Neuronal stem cell (in vitro differentiated cells): Measurements from ENCODE around the gene SIGLEC6.

Source experiments
- DNase-seq: peaks from one replicate; pipeline ENCODE4 v3.0.0-alpha.2; 2013; ENCODE audit warnings: low spot score
- H2AFZ ChIP-seq: one replicate; pipeline ENCODE4 v1.6.1; 2013; ENCODE audit warnings: mild to moderate bottlenecking, low read length, inconsistent platforms
- H2AK5ac ChIP-seq: 2 replicates; pipeline ENCODE4 v1.6.1; 2013; ENCODE audit warnings: low read depth, mild to moderate bottlenecking, inconsistent platforms, low read length, moderate library complexity, mixed read lengths
- H2BK120ac ChIP-seq: 2 replicates; pipeline ENCODE4 v1.6.1; 2013; ENCODE audit warnings: low read depth, mild to moderate bottlenecking, inconsistent platforms, low read length, moderate library complexity, mixed read lengths
- H2BK12ac ChIP-seq: one replicate; pipeline ENCODE4 v1.6.1; 2013; ENCODE audit warnings: low read length, inconsistent platforms
- H2BK15ac ChIP-seq: 2 replicates; pipeline ENCODE4 v1.6.1; 2013; ENCODE audit warnings: mild to moderate bottlenecking, low read length, inconsistent platforms, mixed read lengths
- H2BK5ac ChIP-seq: one replicate; pipeline ENCODE4 v1.6.1; 2013; ENCODE audit warnings: inconsistent platforms, mild to moderate bottlenecking, low read length, moderate library complexity
- H3K14ac ChIP-seq: one replicate; pipeline ENCODE4 v1.6.1; 2013; ENCODE audit warnings: low read length, inconsistent platforms
- H3K18ac ChIP-seq: 2 replicates; pipeline ENCODE4 v1.6.1; 2013; ENCODE audit warnings: low read length, inconsistent platforms
- H3K23ac ChIP-seq: 2 replicates; pipeline ENCODE4 v1.6.1; 2013; ENCODE audit warnings: low read depth, mild to moderate bottlenecking, mixed read lengths, low read length, inconsistent platforms; ENCODE audit not compliant: poor library complexity
- H3K27ac ChIP-seq: replicated peaks from 3 replicates; pipeline ENCODE4 v1.5.1; 2013; ENCODE audit warnings: low read length, inconsistent platforms
- H3K27me3 ChIP-seq, 3 experiments: 2 replicates each; pipeline ENCODE4 v1.6.1; 2013; ENCODE audit warnings: low read length in 3 of 3, mild to moderate bottlenecking in 2 of 3, inconsistent platforms in 1 of 3, low read depth in 1 of 3, mixed read lengths in 1 of 3, moderate library complexity in 1 of 3; ENCODE audit not compliant: control insufficient read depth in 3 of 3, insufficient read depth in 3 of 3
- H3K36me3 ChIP-seq, 2 donors: replicated peaks in 1 of 2; 2 replicates each; pipeline ENCODE4 v1.6.1; 2013; ENCODE audit warnings: low read length in 2 of 2; ENCODE audit not compliant: control insufficient read depth in 2 of 2, insufficient read depth in 2 of 2
- H3K4ac ChIP-seq: 2 replicates; pipeline ENCODE4 v1.6.1; 2013; ENCODE audit warnings: inconsistent platforms, mild to moderate bottlenecking, low read length, moderate library complexity
- H3K4me1 ChIP-seq, 2 donors: 1 replicate in 1 of 2; 2 replicates in 1 of 2; pipeline ENCODE4 v1.6.1; 2013; ENCODE audit warnings: low read length in 2 of 2, low read depth in 1 of 2; ENCODE audit not compliant: control insufficient read depth in 2 of 2, insufficient read depth in 1 of 2
- H3K4me2 ChIP-seq: one replicate; pipeline ENCODE4 v1.6.1; 2013; ENCODE audit warnings: mild to moderate bottlenecking, low read length, inconsistent platforms; ENCODE audit not compliant: insufficient read depth, poor library complexity, severe bottlenecking
- H3K4me3 ChIP-seq, 2 donors: 2 replicates each; pipeline ENCODE4 v1.5.1; 2013; ENCODE audit warnings: low read length in 2 of 2, mild to moderate bottlenecking in 2 of 2, inconsistent platforms in 1 of 2, moderate library complexity in 1 of 2
- H3K79me1 ChIP-seq: one replicate; pipeline ENCODE4 v1.6.1; 2013; ENCODE audit warnings: low read depth, mild to moderate bottlenecking, inconsistent platforms, low read length, moderate library complexity
- H3K9ac ChIP-seq: one replicate; pipeline ENCODE4 v1.6.1; 2013; ENCODE audit warnings: mild to moderate bottlenecking, low read depth, low read length, inconsistent platforms; ENCODE audit not compliant: poor library complexity
- H3K9me3 ChIP-seq, 2 donors: replicated peaks in 1 of 2; 2 replicates each; pipeline versions ENCODE3 to v1.6.1; 2013; ENCODE audit warnings: low read length in 2 of 2, mild to moderate bottlenecking in 2 of 2, inconsistent platforms in 1 of 2, low read depth in 1 of 2, mixed read lengths in 1 of 2, moderate library complexity in 1 of 2; ENCODE audit not compliant: control insufficient read depth in 2 of 2, insufficient read depth in 1 of 2
- H4K8ac ChIP-seq: one replicate; pipeline ENCODE4 v1.6.1; 2013; ENCODE audit warnings: low read depth, mild to moderate bottlenecking, inconsistent platforms, low read length, moderate library complexity
- H4K91ac ChIP-seq: one replicate; pipeline ENCODE4 v1.6.1; 2013; ENCODE audit warnings: low read length, low read depth, mild to moderate bottlenecking, inconsistent platforms; ENCODE audit not compliant: poor library complexity
- WGBS, 2 donors: extraction: QIAGEN DNeasy Blood & Tissue Kit; methylation state at CpG; one replicate each; pipeline ENCODE4 v1.1.7; 2013; ENCODE audit warnings: missing lambda C conversion rate in 2 of 2, mixed read lengths in 1 of 2; ENCODE audit not compliant: insufficient read length in 2 of 2, insufficient replicate concordance in 1 of 2; ENCODE audit errors: extremely low coverage in 2 of 2; 5-methylcytosine and 5-hydroxymethylcytosine counted together

SIGLEC6 gene

DNA sequence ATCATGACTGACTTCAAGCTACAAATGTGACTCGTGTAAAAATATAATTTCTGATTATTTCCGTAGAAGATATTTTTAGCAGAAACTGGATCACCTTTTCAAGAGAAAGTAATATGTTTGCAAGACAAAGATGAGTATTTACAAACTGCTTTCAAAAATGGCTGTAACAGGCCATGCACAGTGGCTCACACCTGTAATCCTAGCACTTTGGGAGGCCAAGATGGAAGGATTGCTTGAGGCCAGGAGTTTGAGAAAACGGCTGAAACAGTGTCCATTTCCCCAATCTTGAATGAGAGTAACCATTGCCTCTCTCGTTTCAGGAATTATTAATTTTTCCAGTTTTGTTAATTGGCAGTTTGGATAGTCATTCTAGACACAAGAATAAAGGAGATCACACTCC lies 36.1 kb upstream of the SIGLEC6 start:
- no CpG with 5 or more reads among the region's 4 CpGs for WGBS, 2 donors
- no peaks in the 10 kb centered on the region for H3K79me1 ChIP-seq
- H3K9me3 ChIP-seq, result no peaks in the 10 kb centered on the region
- H2AFZ ChIP-seq, result no peak overlapping the region
- H2BK120ac ChIP-seq, result no peak overlapping the region
- no peak overlapping the region for H3K18ac ChIP-seq
- no peak overlapping the region for H2BK5ac ChIP-seq
- DNase-seq, result no peak
- H3K4me3 ChIP-seq, result no peak overlapping the region
- no peak overlapping the region for H4K8ac ChIP-seq
- H2AK5ac ChIP-seq, result no peak overlapping the region
- peaks cover 0 to 29% (median 0%) of the 10 kb centered on the region in 3 experiments for H3K27me3 ChIP-seq
- no peak overlapping the region for H2BK12ac ChIP-seq
- H3K9ac ChIP-seq, result no peak overlapping the region
- no peak overlapping the region for H3K27ac ChIP-seq
- H2BK15ac ChIP-seq, result no peak overlapping the region
- no peak overlapping the region for H4K91ac ChIP-seq
- no peak overlapping the region for H3K4ac ChIP-seq
- H3K36me3 ChIP-seq, result no peaks in the 10 kb centered on the region
- no peak overlapping the region for H3K23ac ChIP-seq
- H3K4me1 ChIP-seq, result peaks cover 0 to 6% of the 10 kb centered on the region in 2 donors
- no peak overlapping the region for H3K4me2 ChIP-seq
- no peak overlapping the region for H3K14ac ChIP-seq

DNA sequence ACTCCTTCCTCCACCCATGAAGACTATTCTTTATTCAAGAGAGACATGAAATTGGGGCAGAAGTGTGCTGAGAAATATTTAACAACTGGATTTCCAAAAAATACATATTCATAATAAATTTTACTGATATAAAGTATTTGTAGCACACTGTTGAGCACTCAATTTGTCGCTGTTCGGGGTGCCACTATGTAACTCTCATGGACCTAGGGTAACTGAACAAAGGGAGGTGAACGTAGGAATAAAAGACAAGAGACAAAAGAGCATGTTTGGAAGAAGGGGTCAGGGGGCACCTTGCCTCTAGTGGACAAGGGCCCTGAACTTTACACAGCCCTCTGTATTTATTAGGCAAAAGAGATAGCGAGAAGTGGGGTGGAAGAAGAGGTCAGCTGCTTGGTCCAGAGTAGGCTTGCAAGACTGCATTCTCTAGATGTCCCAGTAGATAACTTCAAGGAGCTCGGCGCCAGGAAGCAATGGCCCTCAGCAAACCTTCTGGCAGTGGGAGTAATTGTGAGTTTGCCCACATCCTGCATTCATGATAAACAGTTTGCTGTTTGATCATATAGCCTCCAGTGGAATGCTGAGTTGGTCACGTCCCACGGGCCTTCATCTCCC lies 35.1 kb upstream of the SIGLEC6 start:
- no peak overlapping the region for H3K9ac ChIP-seq
- no peak overlapping the region for H3K14ac ChIP-seq
- no peak overlapping the region for H2AFZ ChIP-seq
- no peak overlapping the region for H3K27ac ChIP-seq
- no peak for DNase-seq
- H2BK15ac ChIP-seq, result no peak overlapping the region
- WGBS, 2 donors, result no CpG with 5 or more reads among the region's 8 CpGs
- no peaks in the 10 kb centered on the region for H3K9me3 ChIP-seq
- H2BK5ac ChIP-seq, result no peak overlapping the region
- peaks cover 0 to 31% (median 0%) of the 10 kb centered on the region in 3 experiments for H3K27me3 ChIP-seq
- no peak overlapping the region for H3K4ac ChIP-seq
- no peak overlapping the region for H4K91ac ChIP-seq
- H3K36me3 ChIP-seq, result no peaks in the 10 kb centered on the region
- peaks cover 0 to under 1% of the 10 kb centered on the region in 2 donors for H3K4me1 ChIP-seq
- H2AK5ac ChIP-seq, result no peak overlapping the region
- no peak overlapping the region for H2BK12ac ChIP-seq
- H3K4me2 ChIP-seq, result no peak overlapping the region
- no peak overlapping the region for H3K4me3 ChIP-seq
- H3K18ac ChIP-seq, result no peak overlapping the region
- H3K23ac ChIP-seq, result no peak overlapping the region
- H3K79me1 ChIP-seq, result no peaks in the 10 kb centered on the region
- H4K8ac ChIP-seq, result no peak overlapping the region
- no peak overlapping the region for H2BK120ac ChIP-seq

DNA sequence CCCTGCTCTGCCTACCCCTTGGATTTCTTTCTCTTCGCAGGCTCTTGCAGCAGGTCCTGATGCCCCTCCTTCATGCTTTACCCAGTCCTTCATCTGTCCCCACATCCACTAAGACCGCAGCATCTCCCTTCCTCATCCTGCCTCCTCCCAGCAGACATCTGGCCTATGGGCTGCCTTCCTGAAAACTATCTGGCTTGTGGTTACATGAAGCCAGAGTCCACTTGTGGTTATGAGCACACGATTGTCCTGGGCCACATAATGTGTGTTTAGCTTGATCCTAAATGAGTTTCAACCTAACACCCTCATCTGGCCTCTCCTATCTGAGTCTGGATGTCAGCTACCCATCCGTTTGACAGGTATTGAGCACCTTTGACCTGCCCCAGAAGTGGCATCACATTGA lies 34.1 kb upstream of the SIGLEC6 start:
- Histone ChIP-seq H2AFZ (no peak overlapping the region), H3K36me3 (no peaks in the 10 kb centered on the region), H2BK12ac (no peak overlapping the region), H3K9ac (no peak overlapping the region), H3K14ac (no peak overlapping the region), H3K9me3 (no peaks in the 10 kb centered on the region), H3K18ac (no peak overlapping the region), H3K27me3 (peaks cover 0 to 33% (median 0%) of the 10 kb centered on the region in 3 experiments), H2AK5ac (no peak overlapping the region), H2BK5ac (no peak overlapping the region), H4K8ac (no peak overlapping the region), H3K79me1 (no peaks in the 10 kb centered on the region), H3K27ac (no peak overlapping the region), H4K91ac (no peak overlapping the region), H3K4me2 (no peak overlapping the region), H3K4ac (no peak overlapping the region), H3K4me1 (no peaks in the 10 kb centered on the region), H2BK15ac (no peak overlapping the region), H2BK120ac (no peak overlapping the region), H3K23ac (no peak overlapping the region), H3K4me3 (peak overlapping the region in 1 of 2 donors; percentile 48)
- no peak for DNase-seq
- no CpG with 5 or more reads among the region's 4 CpGs for WGBS, 2 donors

DNA sequence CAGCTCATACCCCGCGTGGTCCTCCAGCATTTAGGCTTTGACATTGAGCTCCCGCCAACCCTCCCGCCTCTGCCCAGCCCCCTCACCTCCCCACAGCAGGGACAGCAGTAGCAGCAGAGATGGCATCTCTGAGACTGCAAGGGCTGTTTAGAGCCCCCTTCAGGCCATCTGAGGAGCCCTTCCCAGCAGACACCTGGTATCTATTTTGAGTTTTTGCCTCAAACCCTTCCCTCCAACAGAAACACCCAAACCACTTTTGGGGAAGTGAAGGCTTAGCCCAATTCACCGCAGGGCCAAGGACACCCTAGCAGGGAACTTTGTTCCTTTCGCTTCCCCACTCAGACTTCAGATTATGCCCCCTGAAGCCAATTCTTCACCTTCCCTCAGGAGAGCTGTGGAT lies 33.3 kb upstream of the SIGLEC6 start:
- Histone ChIP-seq H3K23ac (no peak overlapping the region), H3K27ac (no peak overlapping the region), H2AK5ac (no peak overlapping the region), H2BK12ac (no peak overlapping the region), H3K18ac (no peak overlapping the region), H3K79me1 (no peaks in the 10 kb centered on the region), H3K14ac (no peak overlapping the region), H3K9me3 (peaks cover 0 to 1% of the 10 kb centered on the region in 2 donors), H3K36me3 (no peaks in the 10 kb centered on the region), H3K4me2 (no peak overlapping the region), H2BK120ac (no peak overlapping the region), H3K4ac (no peak overlapping the region), H2BK5ac (no peak overlapping the region), H3K27me3 (peaks cover 0 to 33% (median 0%) of the 10 kb centered on the region in 3 experiments), H4K8ac (no peak overlapping the region), H3K4me3 (no peak overlapping the region), H2AFZ (no peak overlapping the region), H3K4me1 (no peaks in the 10 kb centered on the region), H2BK15ac (no peak overlapping the region), H4K91ac (no peak overlapping the region), H3K9ac (no peak overlapping the region)
- WGBS, 2 donors, result no CpG with 5 or more reads among the region's 6 CpGs
- DNase-seq, result no peak
